ENCODE measurements around the gene VPS72.
"Not testable (repeated sequence)": the region's sequence is repeated elsewhere in the genome, so short reads cannot be mapped to it uniquely, and the experiment has no call there.

VPS72 gene, protein sequence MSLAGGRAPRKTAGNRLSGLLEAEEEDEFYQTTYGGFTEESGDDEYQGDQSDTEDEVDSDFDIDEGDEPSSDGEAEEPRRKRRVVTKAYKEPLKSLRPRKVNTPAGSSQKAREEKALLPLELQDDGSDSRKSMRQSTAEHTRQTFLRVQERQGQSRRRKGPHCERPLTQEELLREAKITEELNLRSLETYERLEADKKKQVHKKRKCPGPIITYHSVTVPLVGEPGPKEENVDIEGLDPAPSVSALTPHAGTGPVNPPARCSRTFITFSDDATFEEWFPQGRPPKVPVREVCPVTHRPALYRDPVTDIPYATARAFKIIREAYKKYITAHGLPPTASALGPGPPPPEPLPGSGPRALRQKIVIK

GRCh38 chr1:151189637-151190445 is at the start of gene VPS72:
VPS72 (minus strand) TSS chr1:151190197; CDS start chr1:151190121, 76 bp downstream.
- peak; percentile 99 for DNase-seq

- no peak for DNase-seq
Measured at GRCh38 chr1:151238467-151238739, 48.4 kb upstream of the VPS72 start.

DNA sequence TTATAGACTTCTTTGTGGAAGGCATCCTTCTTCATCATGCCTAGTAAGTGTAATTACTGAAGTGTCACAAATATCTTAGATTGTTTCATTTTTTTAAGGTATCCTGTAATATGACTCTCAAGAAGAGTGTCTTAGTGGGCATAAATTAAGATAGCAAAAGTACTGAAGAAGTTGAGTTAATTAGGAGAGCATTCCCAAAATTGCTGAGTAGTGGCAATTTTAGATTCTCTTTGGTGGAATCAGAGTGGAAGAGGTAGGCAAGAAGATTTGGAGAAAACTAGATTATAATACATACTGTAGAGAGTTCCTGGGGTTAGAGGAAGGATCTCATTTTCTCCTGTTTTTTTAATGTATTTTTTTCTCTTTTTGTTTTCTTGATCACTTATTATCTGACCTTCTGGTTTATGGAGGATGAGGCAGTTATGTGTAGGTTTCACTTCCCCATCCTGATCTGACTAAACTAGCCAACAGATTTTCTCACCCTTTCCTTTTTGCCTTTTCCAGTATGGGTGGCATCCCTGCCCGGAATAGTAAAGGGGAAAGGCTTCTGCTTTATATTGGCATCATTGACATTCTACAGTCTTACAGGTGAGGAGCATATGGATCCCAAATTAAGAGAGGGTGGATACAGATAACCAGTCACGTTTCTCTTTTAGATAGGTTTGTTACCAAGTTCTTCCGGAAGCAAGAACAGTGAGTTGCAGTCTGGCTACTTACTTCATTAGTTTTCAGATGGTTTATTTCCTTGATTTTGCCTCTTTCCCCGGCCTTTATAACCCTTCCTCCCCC is 47.9 kb upstream of the VPS72 start:
- DNase-seq, result no peak

DNA sequence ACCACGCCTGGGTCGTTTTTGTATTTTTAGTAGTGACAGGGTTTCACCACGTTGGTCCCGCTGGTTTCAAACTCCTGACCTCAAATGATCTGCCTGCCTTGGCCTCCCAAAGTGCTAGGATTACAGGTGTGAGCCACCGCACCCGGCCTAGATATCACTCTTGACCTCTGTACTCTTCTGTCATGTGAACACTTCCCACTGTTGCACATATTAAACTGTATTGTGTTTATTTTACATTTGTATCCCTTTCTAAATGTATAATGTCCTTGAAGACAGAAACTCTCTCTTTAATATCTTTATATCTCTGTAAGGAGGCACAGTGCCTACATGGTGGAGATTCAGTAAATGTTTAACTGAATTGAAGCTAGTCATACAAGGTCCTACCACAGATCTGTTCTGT is 45.2 kb upstream of the VPS72 start:
- no peak for DNase-seq

- DNase-seq, result no peak
Measured at GRCh38 chr1:151222130-151222529, 32.1 kb upstream of the VPS72 start.

DNA sequence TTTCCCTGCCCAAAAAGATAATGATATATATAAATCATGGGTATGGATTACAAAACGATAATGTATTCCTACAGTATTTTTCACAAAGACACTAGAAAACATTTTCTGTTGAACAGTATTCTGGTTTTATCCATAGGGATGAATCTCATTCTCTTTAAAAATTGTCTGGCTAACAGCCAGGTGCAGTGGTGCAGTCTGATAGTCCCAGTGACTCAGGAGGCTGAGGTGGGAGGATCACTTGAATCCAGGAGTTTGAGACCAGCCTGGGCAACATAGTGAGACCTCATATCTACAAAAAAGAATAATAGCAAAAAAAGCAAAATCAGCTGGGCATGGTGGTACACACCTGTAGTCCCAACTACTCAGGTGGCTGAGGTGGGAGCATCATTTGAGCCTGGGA is 31.6 kb upstream of the VPS72 start:
- DNase-seq, result no peak

- DNase-seq, result no peak
Measured at GRCh38 chr1:151213560-151213959, 23.6 kb upstream of the VPS72 start.

DNA sequence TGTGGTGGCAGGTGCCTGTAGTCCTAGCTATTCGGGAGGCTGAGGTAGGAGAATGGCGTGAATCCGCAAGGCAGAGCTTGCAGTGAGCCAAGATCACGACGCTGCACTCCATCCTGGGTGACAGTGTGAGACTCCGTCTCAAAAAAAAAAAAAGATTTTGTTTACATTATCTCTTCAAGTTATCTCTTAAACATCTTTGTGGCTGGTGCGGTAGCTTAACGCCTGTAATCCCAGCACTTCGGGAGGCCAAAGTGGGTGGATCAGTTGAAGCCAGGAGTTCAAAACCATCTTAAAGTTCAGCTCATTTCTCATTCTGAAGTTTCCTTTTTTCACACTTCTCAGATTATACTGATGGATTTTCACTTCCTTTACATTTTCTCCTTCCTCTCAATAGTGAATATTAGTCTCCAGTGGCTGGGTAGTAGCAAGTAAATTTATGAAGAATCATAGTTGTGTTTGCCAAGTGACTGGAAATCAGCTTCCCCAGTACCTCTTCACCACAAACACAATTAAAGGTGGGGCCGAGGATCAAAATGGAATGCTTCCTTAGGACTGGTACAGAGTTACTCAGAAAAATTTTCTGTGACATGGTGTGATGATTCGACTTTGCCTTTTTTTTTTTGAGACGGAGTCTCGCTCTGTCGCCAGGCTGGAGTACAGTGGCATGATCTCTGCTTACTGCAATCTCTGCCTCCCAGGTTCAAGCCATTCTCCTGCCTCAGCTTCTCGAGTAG is 22.1 kb upstream of the VPS72 start:
- no peak for DNase-seq

GRCh38 chr1:151210830-151211229 is 20.8 kb upstream of the VPS72 start:
- DNase-seq, result no peak

DNA sequence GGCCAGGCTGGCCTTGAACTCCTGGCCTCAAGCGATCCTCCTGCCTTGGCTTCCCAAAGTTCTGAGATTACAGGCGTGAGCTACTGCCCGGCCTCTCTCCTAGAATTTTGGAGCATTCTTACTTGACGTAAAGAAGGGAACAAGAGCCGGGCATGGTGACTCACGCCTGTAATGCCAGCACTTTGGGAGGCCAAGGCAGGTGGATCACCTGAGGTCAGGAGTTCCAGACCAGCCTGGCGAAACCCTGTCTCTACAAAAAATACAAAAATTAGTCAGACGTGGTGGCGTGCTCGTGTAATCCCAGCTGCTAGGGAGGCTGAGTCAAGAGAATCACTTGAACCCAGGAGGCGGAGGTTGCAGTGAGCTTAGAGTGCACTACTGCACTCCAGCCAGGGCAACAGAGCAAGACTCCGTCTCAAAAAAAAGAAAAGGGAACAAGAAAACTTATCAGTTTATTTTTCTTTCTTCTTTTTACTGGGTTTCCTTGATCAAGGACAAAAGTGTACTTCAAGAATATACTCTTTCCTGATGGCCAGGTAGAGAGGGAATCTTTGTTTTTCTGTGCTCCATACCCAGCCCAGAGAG is 15.5 kb upstream of the VPS72 start:
- DNase-seq, result not testable (repeated sequence)

GRCh38 chr1:151199873-151200581 is 10.0 kb upstream of the VPS72 start:
- no peak for DNase-seq

DNA sequence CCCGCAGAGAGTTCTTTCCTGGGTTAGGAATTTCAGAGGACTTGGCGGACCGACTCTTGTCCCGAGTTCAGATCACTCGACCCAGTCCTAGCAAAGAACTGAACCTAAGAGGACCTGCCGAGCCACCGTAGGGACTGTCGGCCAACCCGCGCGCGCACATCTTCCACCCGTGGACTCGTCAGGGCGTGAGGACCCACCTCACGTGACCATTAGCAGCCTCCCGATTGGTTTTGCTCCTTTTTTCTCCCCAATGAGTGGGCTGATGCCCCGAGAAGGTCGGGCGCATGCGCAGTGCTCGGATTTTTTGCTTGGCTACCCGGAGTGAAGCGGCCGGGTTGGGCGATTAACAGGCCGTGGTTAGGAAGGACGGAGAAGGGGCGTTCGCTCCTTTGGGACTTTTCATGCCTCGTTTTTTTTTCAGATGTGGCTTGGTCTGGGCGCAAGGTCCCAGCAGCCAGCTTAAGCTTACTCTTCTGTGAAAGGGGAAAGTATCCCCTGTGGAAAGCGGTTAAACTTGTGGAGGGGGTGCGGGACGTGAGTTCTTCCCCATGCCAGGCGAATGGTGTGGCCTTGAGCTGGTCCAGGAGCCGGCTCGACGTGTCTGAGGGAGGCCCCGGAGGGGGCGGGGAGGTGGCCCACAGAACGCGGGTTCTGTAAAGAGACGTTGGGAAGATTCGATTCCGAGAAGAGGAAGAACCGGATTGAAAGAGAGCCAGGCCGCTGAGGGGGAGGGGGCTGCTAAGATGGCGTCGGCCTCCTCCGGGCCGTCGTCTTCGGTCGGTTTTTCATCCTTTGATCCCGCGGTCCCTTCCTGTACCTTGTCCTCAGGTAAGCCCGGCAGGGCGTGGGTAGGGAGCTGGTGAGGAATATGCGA is 8.5 kb upstream of the VPS72 start, which contains the start of gene PIP5K1A:
Gene PIP5K1A (plus strand): TSS at position 299 of the 874 bp plus-strand sequence. CDS start 445 bp downstream, at position 744.
- peak; percentile 100 for DNase-seq

DNA sequence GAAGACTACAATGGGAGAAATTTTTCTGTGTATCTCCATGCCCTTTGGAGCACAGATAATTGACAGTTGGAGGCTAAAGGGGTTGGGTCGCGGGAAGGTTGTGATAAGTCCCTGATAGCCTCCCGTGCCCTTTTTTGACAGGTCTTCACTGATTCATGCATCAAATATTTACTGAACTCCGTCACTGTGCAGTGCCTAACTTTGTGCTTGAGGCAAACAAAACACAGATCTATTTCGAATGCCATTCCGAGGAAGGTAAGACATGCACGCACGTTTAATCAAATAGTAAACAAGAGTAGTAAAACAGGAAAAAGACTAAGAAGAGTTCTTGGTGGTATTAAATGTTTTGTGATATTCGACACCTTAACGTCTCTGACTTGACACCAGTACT is 7.9 kb upstream of the VPS72 start:
- no peak for DNase-seq

- DNase-seq, result peak; percentile 98
Measured at GRCh38 chr1:151196292-151196800, 6.3 kb upstream of the VPS72 start.

GRCh38 chr1:151194894-151195594 is 5.0 kb upstream of the VPS72 start:
- DNase-seq, result not testable (repeated sequence)

DNA sequence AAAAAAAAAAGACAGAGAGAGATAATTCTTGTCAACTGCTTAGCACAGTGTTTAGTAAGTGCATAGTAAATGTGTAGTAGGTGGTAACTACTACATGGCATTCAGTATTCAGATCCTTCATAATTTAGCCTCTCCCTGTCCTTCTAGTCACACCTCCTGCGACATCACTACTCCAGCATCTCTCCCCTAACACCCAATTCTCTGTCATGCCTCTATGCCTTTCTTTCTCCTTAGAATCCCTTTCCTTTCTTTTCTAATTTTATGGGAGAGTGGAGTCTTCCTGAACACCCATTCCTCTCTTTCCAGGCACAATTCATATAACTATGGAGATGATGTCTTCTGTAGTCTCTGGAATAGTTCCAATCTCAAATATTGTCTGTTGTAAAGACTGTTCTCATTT is 3.9 kb upstream of the VPS72 start:
- DNase-seq, result no peak

DNA sequence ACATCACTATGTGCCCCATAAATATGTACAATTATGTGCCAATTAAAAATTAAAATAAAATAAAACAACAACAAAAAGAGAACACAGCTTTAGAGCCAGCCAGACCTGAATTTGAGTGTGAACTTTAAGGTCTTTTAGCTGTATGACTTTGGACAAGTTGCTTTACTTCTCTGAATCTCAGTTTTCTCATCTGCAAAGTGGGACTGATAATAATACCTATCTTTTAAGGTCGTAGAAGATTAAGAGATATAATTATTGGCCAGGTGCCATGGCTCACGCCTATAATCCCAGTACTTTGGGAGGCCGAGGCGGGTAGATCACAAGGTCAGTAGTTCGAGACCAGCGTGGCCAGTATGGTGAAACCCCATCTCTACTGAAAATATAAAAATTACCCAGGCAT is 3.3 kb upstream of the VPS72 start:
- DNase-seq, result no peak

DNA sequence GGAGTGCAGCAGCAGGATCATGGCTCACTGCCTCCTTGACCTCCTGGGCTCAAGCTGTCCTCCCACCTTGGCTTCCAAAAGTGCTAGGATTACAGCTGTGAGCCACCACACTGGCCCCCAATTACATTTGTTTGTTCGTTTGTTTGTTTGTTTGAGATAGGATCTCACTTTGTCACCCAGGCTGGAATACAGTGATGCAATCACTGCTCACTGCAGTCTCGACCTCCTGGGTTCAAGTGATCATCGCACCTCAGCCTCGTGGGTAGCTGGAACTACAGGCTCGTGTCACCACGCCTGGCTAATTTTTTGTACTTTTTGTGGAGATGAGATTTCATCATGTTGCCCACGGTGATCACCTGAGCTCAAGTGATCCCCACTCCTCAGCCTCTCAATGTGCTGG is 2.0 kb upstream of the VPS72 start:
- DNase-seq, result no peak

DNA sequence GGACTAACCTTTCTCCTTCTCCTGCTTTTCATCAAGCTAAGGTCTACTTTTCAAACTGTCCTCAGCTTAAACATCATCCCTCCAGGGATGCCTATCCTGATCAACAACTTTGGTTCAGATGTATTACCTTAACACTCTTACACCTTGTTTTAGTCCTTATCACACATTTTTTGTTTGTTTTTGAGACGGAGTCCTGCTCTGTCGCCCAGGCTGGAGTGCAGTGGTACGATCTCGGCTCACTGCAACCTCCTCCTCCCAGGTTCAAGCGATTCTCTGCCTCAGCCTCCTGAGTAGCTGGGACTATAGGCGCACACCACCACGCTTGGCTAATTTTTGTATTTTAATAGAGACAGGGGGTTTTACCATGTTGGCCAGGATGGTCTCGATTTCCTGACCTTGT is 1.3 kb downstream of the VPS72 start:
- DNase-seq, result not testable (repeated sequence)

GRCh38 chr1:151187205-151187604 is 2.8 kb downstream of the VPS72 start:
- no peak for DNase-seq

Measured in NCI-H526 treated with DMSO at 0.1 percent for 48 hours (cell line).